DMS53 treated with DMSO at 0.1 percent for 48 hours (cell line): ENCODE results near the gene PPIF.

Source experiments
- DNase-seq: peaks from one replicate; lab custom pipeline; 2025; ENCODE audit not compliant: unreplicated experiment; lab: John Stamatoyannopoulos, UW

The PPIF gene

DNA sequence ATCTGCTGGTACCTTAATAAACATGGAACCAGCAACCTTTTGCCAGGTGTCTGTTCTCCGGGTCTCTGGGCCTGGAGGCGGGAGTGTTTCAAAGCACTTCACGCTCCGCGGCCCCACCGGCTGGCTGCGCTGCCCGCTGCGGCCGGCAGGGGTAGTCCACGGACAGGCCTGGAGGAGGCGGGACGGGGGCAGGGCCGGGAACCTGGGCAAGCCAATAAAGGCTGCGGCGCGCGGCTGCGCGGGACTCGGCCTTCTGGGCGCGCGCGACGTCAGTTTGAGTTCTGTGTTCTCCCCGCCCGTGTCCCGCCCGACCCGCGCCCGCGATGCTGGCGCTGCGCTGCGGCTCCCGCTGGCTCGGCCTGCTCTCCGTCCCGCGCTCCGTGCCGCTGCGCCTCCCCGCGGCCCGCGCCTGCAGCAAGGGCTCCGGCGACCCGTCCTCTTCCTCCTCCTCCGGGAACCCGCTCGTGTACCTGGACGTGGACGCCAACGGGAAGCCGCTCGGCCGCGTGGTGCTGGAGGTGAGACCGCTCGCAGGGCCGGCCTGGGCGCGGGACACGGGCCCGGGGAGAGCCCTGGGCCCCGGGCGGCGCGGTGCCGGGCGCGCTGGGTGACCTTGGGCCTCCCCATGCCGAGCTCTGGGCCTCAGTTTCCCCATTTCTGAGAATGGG, at the start of gene PPIF:
TSS of gene PPIF (plus strand) at position 244 of the 668 bp plus-strand sequence. CDS start at position 324, 80 bp downstream.
- DNase-seq, result peak; percentile 82

DNA sequence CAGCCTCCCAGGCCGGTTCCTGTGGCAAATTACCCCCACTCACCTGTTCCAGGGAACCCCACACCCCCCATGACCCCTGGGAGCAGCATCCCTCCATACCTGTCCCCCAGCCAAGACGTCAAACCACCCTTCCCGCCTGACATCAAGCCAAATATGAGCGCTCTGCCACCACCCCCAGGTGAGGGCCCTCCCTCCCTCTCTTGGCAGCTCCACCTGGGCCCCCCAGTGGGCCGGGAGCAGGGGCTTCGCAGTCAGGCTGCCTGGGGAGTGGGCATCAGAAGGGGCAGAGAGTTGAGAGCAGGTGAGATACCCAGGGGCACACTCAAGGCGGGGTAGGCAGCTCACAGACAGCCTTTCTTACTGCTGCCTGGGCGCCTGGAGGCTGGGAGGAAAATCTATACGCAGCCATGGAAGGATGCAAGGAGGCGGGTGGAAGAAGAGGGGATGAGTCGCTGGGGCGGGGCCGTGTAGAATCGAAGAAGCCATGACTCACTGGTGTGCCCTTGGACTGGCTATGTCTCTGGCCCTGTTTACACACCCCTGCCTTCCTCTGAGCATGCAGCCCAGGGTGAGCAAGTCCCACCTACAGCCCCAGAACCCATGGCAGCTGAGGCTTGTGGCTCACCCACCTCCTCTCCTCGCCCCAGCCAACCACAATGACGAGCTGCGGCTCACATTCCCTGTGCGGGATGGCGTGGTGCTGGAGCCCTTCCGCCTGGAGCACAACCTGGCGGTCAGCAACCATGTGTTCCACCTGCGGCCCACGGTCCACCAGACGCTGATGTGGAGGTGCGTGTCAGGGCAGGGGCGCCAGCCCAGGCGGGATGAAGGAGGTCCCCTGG, 48.6 kb upstream of the PPIF start:
- DNase-seq, result peak; percentile 39

DNA sequence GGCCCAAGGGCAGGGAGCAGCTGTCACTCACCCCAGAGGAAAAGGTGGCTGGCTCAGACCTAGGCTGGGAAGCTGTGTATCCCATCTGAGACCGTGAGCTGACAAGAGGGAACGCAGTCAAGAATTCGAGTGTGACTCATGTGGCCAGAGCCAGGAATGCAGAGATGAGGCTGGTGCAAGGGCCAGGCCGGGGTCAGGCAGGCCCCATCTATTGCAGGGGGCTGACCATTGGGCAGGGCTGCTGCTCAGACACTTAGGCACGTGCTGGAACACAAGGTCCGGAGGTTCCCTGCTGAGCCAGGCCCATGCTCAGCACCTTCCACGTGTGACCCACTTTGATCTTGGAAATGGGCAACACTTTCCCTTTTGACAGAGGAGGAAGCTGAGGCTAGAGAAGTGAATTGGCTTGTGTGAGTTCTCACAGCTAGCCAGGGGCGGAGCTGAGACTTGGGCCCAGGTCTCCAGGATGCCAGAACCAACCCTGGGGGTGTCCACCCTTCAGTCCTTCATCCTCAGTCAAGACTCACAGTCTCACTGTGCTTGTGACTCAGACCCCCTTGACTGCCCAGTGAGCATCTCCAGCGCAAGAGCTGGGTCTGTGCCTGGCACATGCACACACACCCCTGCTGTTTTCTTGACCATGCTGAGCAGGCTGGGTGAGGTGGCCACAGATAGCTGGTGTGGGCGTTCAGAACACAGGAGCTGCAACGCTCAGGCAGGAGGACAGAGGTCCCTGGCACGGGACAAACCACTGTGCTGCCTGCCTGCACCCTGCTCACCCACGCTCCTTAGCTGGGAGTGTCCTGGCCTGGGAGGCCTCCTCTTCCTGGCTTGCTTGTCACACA, 47.6 kb upstream of the PPIF start:
- no peak for DNase-seq

DNA sequence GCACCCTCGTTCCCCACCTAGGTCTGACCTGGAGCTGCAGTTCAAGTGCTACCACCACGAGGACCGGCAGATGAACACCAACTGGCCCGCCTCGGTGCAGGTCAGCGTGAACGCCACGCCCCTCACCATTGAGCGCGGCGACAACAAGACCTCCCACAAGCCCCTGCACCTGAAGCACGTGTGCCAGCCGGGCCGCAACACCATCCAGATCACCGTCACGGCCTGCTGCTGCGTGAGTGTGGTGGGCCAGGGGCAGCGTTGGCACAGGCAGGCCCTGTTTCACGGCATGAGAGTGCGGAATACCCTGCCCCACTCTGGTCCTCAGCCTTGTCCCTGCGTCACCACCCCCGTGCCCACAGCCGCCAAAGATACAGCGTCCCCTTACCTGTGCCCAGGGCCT, 46.6 kb upstream of the PPIF start:
- no peak for DNase-seq

DNA sequence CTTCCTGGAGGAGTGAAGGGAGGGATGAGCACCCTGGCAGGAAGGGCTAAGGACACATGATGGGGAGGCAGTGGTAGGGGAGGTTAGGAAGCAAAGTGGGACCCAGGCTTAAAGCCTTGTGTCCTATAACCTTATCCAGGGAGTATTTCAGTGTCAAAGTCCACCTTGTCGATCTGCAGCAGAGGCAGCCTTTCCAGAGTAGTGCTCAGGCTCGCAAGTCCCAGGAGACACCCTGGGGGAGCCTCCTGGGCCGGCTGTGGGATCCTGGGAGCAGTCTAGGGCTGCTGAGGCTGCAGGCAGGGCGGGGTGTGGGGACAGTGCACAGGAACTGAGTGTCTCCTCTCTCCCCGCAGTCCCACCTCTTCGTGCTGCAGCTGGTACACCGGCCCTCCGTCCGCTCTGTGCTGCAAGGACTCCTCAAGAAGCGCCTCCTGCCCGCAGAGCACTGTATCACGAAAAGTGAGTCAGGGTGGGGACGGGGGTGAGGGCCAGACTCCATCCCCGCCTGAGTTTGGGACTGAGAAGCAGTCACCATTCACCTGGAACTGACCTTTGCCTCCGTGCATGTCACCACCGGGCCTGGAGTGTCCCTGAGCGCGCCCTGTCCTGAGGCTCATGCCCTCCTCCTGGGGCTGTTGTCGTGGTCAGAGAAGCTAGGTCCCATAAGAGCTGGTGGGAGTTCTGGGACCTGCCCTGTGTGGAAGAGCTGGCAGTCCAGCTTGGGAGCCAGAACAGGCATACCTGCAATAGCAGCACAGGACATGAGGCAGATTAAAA, 45.3 kb upstream of the PPIF start:
- no peak for DNase-seq

DNA sequence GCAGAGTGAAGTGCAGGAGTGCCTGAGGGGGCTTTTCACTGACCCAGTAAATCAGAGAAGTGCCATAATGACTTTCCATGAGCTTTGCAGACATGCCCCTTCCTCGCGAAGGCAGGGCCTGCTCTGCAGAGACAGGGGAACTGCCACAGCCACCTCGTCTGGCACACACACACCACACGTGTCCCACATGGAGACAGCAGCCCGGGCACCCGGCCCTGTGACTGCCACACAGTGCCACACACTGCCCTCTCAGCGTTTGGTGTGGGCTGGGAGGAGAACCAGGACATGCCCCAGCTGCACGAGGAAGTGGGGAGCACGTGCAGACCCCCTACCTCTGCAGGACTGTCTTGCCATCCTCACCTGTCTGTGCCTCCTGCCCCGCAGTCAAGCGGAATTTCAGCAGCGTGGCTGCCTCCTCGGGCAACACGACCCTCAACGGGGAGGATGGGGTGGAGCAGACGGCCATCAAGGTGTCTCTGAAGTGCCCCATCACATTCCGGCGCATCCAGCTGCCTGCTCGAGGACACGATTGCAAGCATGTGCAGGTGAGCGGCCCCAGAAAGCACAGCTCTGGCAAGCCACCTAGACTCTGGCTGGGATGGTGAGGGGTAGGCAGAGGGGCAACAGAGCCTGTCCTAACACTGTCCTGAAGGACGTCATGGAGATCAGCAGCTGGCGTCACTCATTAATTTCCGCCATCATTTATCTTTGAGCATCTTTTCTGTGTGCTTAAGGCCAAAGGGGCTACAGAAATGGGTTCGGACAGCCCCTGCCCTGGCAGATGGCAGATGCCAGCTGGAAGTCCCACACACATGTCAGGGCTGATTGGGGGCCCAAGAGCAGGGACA, 43.4 kb upstream of the PPIF start:
- no peak for DNase-seq

DNA sequence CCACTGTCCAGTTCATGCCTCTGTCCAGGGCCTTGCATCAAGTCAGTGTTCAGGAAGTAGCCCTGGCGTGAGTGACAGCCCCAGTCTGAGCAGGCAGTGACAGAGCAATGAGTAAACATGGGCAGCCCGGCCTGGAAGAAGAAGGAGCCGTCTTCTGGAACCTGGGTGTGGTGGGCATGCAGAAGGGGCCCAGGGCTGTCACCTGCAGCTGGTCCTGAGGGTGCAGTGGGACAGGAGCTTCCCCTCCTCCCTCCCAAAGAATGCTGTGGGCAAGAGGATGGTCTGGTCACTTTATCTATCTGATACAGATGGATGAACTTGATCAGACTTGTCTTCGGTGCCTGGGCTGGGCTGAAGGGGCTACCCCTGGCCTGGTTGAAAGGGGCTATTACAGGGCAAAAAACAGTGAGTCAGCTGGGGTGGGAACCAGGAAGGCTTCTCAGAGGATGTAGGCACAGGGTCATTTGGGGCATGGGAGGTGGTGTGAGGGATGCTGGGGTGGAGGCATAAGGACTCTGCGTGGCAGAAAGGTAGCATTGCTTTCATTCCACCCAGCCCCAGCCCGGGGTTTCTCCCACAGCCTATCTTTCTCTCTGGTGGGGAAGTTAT, 42.7 kb upstream of the PPIF start:
- DNase-seq, result no peak

DNA sequence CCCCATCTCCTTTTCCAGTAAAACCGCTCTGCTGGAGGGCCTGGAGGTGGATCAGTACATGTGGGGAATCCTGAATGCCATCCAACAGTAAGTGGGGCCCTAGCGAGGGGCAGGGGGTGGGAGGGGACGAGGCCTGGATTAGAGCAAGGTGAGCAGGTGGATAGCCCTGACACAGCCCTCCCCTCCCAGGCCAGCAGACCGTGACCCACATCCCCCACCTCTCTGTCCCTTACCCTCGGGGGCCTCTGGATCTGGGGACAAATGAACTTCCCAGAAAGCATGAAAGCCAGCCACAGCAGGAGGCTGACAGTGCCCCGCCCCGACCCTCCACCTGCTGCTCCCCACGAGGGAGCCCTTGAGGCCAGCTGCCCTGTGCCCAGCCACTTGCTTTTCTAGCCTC, 41.8 kb upstream of the PPIF start:
- DNase-seq, result no peak

DNA sequence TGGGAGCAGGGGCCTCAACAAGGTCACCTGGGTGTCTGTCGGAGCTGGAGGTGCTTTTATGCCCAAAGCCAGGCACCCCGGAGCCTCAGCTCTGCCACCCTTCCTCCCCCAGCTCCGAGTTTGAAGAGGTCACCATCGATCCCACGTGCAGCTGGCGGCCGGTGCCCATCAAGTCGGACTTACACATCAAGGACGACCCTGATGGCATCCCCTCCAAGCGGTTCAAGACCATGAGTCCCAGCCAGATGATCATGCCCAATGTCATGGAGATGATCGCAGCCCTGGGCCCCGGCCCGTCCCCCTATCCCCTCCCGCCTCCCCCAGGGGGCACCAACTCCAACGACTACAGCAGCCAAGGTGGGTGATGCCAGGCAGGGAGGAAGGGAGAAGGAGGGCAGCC, 41.3 kb upstream of the PPIF start:
- DNase-seq, result no peak

DNA sequence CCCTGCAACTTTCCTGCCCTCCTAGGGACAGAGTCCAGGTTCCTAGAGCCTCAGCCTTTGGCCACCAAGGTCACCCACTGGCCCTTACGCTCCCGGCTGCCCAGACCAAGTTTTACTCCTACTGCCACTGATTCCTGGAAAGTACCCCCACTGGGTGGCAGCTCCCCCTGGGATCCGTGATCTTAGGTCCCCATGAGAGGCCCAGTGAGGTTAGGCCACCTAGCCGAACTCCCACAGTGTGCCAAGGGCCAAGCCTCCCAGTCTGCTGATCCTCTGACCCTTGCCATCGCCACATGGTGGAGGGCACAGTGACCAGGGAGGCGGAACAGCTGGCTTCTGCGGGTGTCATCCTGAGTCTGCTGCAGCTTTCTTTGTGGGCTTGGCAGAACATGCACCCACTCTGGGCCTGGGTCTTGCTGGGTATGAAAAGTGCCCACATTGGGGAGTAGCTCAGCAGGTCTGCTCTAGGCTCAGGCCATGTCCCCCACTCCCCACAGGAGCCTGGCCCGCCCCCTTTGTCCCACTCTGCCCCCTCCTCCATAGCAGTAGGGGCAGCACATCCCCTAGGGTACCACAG, 40.5 kb upstream of the PPIF start:
- DNase-seq, result no peak

DNA sequence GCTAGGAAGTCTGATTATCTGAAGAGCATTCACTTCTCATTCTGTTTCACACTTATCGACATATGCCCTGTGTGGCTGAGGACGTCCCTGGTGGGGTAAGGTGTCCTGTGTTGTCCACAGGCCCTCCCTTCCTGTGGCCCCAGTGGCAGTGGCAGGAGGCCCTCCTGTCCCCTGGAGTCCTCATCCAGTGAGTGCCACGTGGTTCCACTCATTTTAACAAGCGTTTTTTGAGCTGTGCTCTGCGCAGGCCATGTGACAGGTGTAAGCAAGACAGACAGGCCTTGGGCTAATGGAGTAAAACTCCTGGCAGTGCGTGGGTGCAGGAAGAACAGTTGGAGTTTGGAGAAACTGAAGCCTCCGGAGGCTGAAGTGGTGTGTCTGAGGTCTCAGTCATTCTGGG, 39.3 kb upstream of the PPIF start:
- DNase-seq, result no peak

DNA sequence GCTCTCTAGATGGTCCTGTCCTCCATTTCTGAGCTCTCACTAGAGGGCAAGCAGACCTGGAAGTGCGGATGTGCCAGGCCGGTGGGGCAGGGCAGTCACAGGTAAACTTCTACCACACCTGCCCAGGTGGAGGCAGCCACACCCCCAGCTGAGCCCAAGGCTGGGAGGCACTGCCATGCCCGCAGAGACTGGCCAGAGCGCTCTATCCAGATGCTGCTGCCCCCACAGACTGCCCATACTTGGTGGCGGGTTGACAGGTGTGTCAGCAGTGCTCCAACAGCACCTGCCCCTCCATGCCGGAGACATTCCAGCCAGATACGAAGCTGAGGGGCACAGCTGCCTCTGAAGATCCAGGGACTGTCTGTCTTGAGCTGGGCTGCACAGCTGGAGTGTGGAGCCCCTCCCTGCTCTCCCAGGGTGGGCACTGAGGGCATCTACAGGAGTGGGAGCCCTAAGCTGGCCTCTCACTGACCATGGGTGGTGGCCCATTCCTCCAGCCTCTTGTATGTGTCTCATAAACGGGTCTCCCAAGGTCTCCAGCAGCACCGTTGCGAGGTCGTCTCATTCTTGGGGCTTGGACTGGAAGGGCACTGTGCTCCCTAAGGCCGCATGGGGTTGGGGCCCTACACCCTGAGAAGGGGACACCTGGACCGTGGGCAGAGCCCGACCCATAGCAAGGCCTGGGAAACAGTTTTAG, 38.2 kb upstream of the PPIF start:
- no peak for DNase-seq

DNA sequence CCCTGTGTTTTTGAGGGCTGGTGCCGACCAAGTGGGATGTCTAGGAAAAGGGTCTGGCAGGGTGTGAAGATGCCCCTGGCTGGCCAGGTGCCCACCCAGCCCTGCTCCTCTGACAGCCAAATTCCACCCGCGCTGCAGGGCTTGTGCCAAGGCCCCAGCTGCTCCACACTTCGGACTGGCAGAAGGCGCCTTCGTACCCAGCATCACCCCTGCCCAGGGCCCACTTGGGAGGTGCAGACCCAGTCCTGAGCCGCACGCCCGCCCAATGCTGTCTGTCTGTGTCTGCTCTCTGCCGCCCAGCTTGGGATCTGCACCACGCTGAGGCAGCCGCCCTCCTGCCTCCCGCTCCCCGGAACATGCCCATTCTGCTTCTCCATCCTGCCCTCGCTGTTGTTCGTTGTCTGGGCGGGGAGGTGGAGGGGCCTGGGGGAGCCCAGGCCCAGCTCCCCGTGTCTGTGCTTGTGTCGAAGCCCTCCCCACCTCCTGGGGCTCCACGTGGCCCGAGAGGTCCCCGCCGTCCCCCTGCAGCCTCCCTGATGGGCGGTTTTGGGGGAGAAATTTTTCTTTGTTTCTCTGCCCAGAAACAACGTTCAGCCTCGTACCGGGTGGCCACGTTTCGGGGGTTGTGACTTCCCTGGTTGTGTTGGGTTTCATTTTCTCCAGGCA, 36.9 kb upstream of the PPIF start:
- no peak for DNase-seq

DNA sequence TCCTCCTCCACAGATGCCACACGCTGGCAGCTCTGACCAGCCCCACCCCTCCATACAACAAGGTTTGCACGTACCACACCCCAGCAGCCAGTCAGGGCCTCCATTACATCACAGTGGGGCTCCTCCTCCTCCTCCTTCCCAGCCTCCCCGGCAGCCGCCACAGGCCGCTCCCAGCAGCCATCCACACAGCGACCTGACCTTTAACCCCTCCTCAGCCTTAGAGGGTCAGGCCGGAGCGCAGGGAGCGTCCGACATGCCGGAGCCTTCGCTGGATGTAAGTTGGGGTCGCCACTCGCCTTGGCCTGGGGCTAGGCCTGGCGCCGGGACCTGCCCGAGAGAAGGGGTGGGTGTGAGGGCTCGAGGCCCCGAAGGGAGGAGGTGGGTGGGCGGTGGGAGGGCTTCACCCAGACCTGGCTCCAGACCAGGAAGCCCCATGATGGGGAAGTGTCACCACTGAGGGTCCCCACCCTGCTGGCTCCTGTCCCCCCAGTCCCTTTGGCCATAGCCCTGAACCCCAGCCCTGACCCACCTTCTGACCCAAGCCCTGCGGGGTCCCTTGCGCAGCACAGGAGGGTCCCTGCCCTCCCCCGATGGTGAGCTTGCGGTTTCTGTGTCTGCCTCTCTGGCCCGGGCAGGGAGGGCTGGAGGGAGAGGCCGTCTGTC, 36.2 kb upstream of the PPIF start:
- no peak for DNase-seq

DNA sequence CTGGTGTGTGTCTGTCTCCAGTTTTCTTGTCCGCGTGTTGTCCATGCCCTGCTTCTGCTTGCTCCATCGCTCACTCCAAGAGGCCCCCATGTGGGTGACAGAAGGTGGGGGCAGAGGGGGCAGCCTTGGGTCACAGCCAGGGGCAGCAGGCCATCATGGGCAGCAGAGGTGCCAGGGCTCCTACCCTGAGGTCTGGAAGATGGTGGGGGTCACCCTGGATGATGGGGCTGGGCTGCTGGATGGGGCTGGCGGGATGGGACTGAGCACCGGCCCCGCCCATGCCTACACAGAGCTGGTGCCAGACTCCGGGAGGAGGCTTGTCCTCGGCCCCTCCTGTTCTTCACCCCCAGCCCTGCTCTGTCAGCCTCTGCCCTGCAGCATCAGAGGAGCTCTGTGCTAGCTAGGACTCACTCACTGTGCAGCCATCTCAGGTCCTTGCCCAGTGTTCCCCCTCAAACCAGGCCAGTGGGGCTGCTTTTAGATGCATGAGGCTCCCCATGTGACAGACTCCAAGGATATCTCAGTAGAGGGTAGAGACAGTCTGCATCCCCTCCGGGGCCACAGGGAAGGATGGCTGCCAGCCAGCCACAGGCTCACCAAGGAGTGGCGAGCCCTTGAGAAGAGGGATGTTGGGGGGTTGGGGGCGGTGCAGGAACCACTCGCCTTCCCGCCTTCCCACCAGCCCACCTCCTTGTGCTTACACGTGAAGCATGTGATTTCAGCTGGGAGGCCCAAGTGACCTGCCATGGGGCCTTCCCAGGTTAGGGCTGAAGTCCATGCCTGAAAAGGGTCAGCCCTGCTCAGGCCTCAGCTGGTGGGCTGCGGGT, 35.5 kb upstream of the PPIF start:
- no peak for DNase-seq

DNA sequence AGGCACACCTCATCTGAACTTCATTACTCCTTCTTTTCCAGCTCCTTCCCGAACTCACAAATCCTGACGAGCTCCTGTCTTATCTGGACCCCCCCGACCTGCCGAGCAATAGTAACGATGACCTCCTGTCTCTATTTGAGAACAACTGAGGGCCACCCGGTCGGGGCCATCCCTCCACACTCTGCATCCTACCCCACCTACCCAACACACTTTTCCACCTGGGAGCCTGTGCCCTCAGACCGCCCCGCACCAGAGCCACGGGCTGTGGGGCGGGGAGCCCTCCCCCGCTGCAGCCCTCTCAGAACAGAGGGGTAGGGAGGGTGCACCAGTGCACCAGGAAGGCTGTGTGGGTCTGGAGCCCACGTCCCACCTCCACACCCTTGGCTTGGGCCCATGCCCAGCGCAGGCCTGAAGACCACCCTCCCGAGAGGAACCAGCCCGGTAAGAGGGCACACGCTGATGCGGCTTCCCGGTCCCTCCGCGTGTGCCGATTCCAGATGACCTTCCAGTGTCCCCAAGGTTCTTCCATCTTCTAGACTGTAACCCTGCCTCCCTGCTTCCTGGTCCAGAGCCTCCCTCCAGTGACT, 34.6 kb upstream of the PPIF start:
- no peak for DNase-seq
